HG03095 (cell line): ENCODE measurements around the gene BUD13.

Source experiments
- ATAC-seq: cut with Tn5 transposase; IDR thresholded peaks from one replicate; pipeline ENCODE4 v1.9.1; 2021; ENCODE audit warnings: moderate library complexity; ENCODE audit not compliant: unreplicated experiment

The BUD13 gene

GRCh38 chr11:116720895-116721294, 51.9 kb downstream of the BUD13 start:
- no peak for ATAC-seq

GRCh38 chr11:116718955-116719501, 53.8 kb downstream of the BUD13 start:
- ATAC-seq = no peak

GRCh38 chr11:116716621-116717020, 56.2 kb downstream of the BUD13 start:
- no peak for ATAC-seq

- ATAC-seq = no peak
These were observed 57.4 kb downstream of the BUD13 start for GRCh38 chr11:116715383-116715782.

- no peak for ATAC-seq
These were observed 57.9 kb downstream of the BUD13 start for GRCh38 chr11:116714902-116715301.

- no peak for ATAC-seq
These were observed 60.4 kb downstream of the BUD13 start for GRCh38 chr11:116712428-116712827.

GRCh38 chr11:116710762-116711161, 62.0 kb downstream of the BUD13 start:
- ATAC-seq = no peak

GRCh38 chr11:116710001-116710674, 62.6 kb downstream of the BUD13 start:
- no peak for ATAC-seq

- no peak for ATAC-seq
These were observed 65.0 kb downstream of the BUD13 start for GRCh38 chr11:116707746-116708145.

GRCh38 chr11:116707161-116707629, 65.6 kb downstream of the BUD13 start:
- ATAC-seq = no peak

GRCh38 chr11:116703421-116703820, 69.4 kb downstream of the BUD13 start:
- no peak for ATAC-seq

- no peak for ATAC-seq
These were observed 69.9 kb downstream of the BUD13 start for GRCh38 chr11:116702772-116703385.

- ATAC-seq = no peak
These were observed 70.9 kb downstream of the BUD13 start for GRCh38 chr11:116701876-116702275.

GRCh38 chr11:116701297-116701801, 71.4 kb downstream of the BUD13 start:
- no peak for ATAC-seq

- no peak for ATAC-seq
These were observed 72.1 kb downstream of the BUD13 start for GRCh38 chr11:116700586-116701220.
